GM18951 (cell line): ENCODE results near the gene CHRM2.

Experiments used
- POLR2A ChIP-seq: IDR thresholded peaks from 4 replicates; pipeline ENCODE4 v1.6.1; 2011; ENCODE audit warnings: mild to moderate bottlenecking; ENCODE audit not compliant: insufficient read length, insufficient read depth; ENCODE audit errors: extremely low read depth
- in situ Hi-C: fragments of 300-500 bp; cut with MboI; formaldehyde crosslinking; loops from one replicate; pipeline ENCODE4 v1.12.0; 2022; ENCODE audit warnings: low sequenced_read_pairs, mixed read lengths, inconsistent platforms; ENCODE audit not compliant: unreplicated experiment

CHRM2 gene

GRCh38 chr7:137001041-137001440, 132.6 kb downstream of the CHRM2 start:
- TF ChIP-seq POLR2A = no peak
- in situ Hi-C loops = no loop called here

- in situ Hi-C loops = no loop called here
- TF ChIP-seq POLR2A = no peak
These were observed 133.0 kb downstream of the CHRM2 start for GRCh38 chr7:137001478-137001877.

GRCh38 chr7:137003086-137003485, 134.6 kb downstream of the CHRM2 start:
- no peak for TF ChIP-seq POLR2A
- in situ Hi-C loops = no loop called here

- in situ Hi-C loops = no loop called here
- TF ChIP-seq POLR2A = no peak
These were observed 135.1 kb downstream of the CHRM2 start for GRCh38 chr7:137003566-137003965.

- in situ Hi-C loops = no loop called here
- no peak for TF ChIP-seq POLR2A
These were observed 137.4 kb downstream of the CHRM2 start for GRCh38 chr7:137005873-137006272.

GRCh38 chr7:137006293-137006692, 137.8 kb downstream of the CHRM2 start:
- TF ChIP-seq POLR2A = no peak
- in situ Hi-C loops = no loop called here

GRCh38 chr7:137007001-137007694, 138.7 kb downstream of the CHRM2 start:
- in situ Hi-C loops = no loop called here
- no peak for TF ChIP-seq POLR2A

GRCh38 chr7:137009404-137009803, 141.0 kb downstream of the CHRM2 start:
- in situ Hi-C loops = no loop called here
- no peak for TF ChIP-seq POLR2A

GRCh38 chr7:137015015-137015414, 146.6 kb downstream of the CHRM2 start:
- in situ Hi-C loops = no loop called here
- no peak for TF ChIP-seq POLR2A

GRCh38 chr7:137017221-137017620, 148.8 kb downstream of the CHRM2 start:
- no peak for TF ChIP-seq POLR2A
- in situ Hi-C loops = no loop called here

- in situ Hi-C loops = no loop called here
- no peak for TF ChIP-seq POLR2A
These were observed 150.0 kb downstream of the CHRM2 start for GRCh38 chr7:137018468-137018867.

GRCh38 chr7:137020351-137020750, 151.9 kb downstream of the CHRM2 start:
- in situ Hi-C loops = no loop called here
- TF ChIP-seq POLR2A = no peak

- no peak for TF ChIP-seq POLR2A
- in situ Hi-C loops = no loop called here
These were observed 157.2 kb downstream of the CHRM2 start for GRCh38 chr7:137025469-137026175.

GRCh38 chr7:137026176-137026500, 157.7 kb downstream of the CHRM2 start:
- in situ Hi-C loops = no loop called here
- no peak for TF ChIP-seq POLR2A
